GM19240 (cell line): ENCODE measurements around the gene CD9.
"Not testable (repeated sequence)": the region's sequence is repeated elsewhere in the genome, so short reads cannot be mapped to it uniquely, and the experiment has no call there.

Experiments
- DNase-seq: peaks from one replicate; pipeline ENCODE4 v3.0.0; 2011; ENCODE audit warnings: low spot score; ENCODE audit not compliant: insufficient read length

Gene CD9

DNA sequence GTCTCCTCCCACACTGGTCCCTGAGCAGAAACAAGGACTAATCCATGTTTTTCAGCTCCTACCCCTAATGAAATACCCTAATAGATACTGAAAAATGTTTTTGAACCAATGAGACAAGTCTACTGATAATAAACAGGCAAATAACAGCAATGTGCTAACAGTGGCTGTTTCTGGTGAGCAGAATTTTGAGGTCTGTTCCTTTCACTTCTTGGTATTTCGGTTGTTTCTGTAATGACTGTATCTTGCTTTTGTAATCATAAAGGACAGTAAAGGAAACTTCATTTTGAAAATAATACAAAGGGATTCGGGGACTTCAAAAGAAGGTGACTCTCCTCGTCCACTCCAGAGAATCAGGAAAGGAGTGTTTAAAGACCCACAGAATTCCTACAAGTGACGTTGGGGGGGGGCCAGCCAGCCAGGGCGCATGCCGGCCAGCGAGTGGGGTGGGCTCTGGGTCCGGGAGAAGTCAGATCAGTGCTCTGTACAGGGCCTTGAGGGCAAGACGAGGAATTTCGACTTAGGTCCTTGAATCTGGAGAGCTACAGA is 1.1 kb upstream of the CD9 start:
- DNase-seq, result no peak

DNA sequence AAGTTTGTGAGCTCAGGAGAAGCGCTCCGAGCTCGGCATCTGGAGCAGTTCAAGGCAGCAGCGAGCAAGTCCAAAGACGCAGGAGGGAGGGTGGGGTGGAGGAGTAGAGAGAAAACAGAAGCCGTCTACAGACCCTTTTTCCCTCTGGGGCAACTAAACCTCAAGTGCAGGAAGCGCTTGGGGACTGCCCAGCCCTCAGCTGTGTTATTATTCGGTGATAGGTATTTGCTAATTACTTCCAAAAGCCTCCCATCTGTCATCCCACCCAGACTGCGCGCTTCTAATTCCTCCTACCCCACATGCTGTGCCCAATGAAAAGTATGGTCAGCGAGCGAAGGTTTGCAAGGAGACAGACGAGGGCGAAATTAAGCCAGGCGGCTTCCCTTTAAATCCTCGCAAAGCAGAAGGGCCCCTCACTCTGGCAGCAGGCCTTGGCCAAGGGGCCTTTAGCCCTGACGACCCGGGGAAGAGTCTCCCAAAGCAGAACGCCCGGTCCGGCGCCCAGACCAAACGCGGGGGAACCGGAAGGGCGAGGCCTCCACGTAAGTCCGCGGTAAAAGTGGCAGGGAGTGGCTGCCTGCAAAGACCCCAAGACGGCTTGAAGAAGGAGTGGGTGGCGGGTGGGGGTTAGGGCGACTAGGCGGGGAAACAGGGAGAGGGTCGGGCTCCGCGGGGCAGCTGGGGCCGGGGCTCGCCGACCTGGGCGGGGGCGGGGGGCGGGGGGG is 507 bp upstream of the CD9 start:
- DNase-seq, result no peak

DNA sequence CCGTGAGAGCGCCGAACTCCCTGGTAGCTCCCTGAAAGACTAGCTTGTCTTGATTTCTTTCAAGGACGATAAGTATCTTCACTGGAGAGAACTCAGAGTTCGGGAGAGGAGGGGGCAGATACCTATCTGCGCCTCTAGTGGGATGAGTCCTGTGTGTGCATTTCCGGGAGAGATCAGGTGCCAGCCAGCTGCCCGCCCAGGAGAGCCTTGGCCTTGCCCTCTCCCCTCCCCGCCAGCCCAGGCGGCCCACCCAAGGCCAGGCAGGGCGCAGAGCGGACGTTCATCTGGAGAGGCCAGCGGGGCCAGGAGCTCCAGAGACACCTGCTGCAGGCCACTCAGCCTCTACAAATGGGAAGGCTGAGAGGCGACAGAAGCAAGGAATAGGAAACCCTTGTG is 1.0 kb downstream of the CD9 start:
- no peak for DNase-seq

DNA sequence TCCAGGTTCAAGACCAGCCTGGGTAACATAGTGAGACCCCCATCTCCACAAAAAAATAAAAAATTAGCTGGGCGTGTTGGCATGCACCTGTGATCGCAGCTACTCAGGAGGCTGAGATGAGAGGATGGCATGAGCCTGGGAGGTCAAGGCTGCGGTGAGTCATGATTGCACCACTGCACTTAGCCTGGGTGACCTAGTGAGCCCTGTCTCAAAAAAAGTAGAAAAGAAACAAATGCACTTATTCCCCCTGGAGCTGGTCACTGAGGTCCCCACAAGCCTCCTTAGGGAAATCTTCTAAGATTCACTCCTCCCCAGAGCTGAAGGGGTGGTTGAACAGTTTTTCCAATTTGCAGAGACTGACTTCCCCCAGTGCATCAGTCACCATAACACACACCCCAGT is 1.6 kb downstream of the CD9 start:
- no peak for DNase-seq

DNA sequence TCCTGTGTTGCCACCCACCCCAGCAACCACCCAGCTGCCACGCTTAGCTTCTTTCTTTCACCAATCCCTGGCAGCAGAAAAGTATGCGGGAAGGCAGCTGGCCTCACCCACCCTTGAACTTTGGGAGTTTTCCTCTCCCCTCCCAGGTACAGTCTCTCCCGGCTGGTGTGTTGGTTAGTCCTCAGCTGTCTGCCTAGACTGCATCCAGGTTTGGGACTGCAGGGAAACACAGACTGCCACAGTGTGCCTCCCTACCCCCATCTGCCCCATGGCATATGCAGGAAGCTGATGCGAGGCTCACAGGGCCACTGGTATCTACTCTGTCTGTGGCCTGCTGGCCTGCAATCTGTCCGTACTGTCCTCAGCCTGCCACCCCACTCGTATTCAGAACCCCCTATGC is 2.1 kb downstream of the CD9 start:
- DNase-seq, result no peak

DNA sequence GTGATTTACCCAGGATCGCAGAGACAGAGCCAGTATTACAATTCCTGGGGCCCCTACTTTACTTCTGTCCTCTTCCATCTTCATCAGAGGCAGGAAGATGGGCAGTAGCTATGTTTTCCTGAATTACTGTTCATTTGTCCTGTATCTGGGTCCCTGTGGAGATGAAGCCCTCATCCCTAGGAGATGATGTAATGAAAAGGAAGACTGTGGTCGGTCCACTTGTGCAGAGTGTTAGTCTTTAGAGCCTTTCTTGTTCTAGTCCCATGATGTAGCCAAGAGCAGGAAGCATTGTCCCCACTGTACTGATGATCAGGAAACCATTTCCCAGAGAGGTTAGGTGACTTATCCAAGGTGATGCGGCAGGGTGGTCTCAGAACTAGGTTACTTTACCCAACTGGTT is 2.6 kb downstream of the CD9 start:
- DNase-seq, result no peak

DNA sequence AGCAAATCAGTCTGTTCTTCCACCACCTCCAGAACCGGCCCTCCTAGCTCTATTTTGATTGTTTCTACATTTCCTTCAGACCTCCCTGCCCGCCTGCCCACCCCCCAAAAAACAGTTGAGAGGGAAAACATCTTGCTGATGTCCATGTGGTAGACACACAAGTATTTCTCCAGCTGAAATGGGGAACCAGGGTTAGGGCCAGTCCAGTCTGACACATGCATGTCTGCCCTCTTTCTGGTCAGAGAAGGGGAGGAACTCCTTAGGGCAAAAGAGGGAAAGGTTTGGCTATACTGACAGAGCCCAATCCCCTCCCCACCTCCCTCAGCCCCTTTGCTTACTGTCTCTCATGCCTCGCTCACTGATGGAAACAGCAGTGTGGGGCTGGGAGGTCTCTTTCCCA is 3.4 kb downstream of the CD9 start:
- no peak for DNase-seq

DNA sequence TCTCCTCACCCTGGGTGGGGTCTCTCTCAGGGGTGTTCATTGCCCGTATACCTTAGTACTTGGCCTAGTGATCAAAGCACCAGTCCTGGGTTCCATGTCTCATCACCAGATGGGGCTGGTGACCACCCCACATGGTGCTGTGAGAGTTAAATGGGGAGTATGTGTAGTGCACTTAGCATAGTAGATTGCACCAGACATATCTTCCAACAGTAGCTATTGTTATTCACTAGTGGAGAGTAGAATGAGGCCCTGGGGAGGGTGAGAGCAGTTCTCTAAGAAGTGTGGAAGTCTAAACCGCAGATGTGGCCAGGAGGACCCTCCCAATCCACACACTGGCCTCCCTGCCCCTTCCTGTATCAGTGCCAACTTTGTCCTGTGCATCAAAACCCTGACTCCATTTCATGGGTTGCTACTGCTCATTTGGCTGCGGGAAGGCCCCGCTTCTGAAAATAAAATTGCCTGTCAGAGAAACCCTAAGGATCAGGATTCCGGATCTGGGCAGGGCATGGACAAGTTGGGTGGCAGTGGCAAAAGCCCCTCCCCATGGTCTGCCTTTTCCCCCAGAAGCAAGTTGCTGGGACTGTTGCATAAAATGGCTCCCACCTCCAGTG is 4.4 kb downstream of the CD9 start:
- DNase-seq, result no peak

DNA sequence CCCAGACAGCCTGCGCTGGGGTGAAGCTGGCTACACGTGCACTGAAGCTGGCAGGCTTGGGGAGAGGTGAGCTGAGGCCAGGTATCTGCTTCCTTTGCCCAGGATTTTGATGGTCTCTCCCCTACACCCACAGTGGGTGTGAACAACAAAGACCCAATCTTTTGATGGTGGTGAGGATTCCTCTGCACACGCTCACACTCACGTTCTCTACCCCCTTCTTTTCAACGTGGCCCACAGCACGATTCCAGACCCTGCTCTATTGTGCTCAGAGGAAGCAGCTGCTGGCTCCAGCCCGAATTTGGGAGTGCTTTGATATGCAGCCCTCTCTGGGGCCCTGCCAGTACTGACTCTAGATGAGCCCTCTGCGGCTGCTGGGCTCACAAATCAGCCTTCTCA is 4.9 kb downstream of the CD9 start:
- no peak for DNase-seq

DNA sequence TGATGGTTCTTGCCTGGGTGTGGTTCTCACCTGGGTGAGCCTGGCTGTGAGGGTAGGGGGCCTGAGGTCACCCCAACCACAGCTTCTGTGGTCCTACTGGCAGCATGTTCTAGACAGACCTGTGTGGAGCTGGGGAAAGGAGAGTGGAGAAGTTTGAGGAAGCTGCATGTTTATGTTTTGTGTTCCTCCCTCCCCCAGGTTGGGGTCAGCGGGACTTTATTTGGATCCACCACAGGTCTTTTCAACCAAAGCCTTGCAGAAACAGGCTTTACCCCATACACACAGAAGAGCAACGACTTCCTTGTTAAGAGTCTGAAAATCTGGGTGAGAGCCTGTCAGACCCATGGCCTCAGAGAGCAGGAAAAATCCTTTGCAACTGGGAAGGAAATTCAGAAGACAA is 5.6 kb downstream of the CD9 start:
- DNase-seq, result no peak

DNA sequence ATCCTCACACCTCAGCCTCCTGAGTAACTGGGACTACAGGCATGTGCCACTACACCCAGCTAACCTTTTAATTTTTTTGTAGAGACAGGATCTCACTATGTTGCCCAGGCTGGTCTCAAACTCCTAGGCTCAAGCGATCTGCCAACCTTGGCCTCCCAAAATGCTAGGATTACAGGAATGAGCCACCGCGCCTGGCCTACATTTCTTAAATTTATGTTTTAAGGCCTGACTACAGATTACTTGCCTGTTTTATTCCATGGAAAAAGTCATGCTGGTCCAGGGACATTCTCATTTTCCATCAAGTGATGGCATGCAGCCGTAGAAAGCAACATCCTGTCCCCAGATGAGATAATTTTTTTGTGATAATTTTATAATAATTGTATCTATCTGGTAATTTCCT is 6.1 kb downstream of the CD9 start:
- DNase-seq, result no peak

DNA sequence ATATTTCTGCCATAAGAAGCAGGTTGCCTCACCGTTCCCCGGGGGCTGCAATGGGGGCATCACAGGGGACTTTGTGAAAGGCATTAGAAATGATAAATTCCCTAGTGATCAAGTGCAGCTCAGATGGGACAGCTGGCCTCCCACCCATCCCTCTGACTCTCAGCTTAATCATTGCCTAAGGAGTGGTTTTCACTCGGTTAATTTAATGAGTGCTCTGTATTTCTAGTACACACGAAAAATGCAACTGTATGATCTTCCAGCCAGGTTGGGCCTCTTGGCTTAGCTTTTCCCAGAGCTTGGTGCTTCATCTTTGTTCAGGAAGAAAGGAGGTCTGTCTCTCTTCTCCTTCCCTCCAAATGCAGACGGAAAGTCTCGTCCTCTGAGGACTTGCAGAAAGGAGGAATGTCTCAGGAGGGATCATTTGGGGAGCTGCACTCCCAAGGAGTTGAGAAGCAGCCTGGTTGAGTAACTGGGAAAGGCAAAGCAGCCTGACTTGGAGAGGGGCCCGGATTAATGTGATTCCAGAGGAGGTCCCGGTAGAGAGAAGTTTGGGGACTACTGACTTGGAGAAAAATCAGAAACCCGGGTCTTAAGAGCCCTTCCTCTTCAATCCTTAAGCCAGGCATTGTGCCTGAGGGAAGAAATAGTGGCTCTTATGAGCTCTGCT is 7.2 kb downstream of the CD9 start:
- no peak for DNase-seq

DNA sequence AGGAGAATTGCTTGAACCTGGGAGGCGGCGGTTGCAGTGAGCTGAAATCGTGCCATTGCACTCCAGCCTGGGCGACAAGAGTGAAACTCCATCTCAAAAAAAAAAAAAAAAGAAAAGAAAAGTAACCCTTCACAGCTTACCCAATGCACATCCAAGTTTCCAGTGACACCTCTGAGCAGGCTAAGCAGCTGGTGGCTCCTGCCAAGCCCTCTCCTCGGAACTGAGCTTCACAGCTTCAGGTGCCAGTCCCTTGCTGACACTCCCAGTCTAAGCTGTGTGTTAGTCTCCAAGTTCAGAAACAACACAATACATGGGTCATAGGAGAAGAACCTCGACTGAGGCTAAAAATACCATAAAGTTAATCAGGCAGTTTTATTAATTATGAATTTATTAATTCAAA is 7.9 kb downstream of the CD9 start:
- no peak for DNase-seq

DNA sequence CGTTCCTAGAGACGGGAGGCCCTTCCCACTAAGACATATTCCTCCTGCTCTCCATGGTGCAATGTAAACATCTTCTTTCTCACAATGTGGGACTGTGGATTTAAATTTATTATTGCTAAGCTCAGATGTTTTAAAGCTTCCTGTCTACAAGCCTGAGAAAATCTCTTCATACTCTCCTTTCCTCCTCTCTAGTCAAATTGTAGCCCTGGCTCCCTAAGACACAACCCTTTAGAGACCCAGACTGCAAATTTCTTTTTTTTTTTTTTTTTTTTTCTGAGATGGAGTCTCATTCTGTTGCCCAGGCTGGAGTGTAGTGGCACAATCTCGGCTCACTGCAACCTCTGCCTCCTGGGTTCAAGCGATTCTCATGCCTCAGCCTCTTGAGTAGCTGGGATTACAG is 9.2 kb downstream of the CD9 start:
- not testable (repeated sequence) for DNase-seq

DNA sequence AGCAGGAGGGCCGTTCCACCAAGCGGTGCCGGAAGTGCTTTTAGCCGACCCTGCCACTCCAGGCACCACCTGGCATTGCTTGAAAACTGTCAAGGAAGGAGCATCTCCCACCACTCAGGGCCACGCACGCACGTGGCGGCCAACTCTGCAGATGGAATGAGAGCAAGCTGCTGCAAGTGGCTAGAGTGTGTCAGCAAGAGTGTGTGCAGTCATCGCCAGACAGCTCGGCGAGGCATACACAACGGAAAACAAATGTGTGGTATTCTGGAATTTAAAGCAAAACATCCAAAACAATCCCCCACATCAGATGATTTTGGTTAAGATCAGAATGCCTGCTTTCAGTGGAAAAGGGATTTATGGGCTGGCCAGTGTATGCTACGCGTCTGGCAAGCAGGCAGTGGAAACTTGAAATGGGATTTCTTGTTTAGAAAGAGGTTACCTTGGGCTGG is 11.2 kb downstream of the CD9 start:
- DNase-seq, result no peak

DNA sequence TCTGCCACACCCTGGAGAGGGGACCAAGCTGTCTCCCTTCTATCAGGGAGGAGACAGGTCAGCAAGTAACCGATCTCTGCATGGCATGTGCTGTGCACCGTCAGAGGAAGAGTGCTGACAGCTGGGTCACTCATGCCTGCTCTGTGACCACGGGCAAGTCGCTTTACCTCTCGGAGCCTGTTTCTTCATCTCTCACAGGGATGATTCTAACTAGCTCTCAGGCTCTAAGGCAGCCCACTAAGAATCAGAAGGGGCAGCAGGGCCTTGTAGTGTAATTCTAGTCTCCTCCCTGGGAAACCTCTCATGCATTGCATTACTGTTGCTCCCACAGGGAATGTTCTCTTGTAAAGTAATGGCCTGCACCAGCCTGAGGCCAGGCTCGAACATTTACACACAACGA is 11.9 kb downstream of the CD9 start:
- no peak for DNase-seq

DNA sequence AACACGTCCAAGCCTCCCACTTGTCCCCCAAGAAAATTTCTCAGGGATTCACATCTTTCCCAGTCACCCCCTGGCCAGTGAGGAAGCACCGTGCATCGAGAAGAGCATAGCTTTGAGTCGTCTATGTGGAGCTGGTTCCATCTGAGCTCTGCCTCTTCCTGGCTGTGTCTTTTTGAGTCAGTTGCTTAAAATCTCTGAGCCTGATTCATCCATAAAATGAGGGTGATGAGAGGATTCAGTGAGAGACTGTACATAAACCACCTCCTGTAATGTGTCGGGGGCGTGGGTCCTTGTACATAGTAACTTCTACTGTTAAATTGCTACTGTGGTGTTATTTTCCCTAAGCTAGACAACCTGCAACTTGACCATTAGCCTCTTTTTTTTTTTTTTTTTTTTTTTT is 13.8 kb downstream of the CD9 start:
- DNase-seq, result no peak

DNA sequence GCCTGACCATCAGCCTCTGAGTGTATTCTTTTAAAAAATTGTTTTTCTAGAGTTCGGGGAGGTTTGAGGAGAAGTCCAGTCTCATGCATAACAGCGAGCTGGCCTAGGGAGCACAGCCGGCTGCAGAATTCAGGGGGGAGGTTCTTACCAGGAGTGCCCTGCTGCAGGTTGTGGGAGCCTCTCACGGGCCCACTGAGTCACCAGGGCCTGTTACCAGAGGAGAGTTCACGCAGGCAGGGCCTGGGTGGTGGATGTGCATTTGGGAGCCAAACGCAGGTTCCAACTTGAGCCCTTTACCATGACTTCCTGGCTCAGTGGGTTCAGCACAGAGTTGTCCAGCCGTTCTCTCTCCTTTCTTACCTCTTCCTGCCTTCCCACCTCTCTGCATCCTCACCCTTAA is 14.4 kb downstream of the CD9 start:
- no peak for DNase-seq

DNA sequence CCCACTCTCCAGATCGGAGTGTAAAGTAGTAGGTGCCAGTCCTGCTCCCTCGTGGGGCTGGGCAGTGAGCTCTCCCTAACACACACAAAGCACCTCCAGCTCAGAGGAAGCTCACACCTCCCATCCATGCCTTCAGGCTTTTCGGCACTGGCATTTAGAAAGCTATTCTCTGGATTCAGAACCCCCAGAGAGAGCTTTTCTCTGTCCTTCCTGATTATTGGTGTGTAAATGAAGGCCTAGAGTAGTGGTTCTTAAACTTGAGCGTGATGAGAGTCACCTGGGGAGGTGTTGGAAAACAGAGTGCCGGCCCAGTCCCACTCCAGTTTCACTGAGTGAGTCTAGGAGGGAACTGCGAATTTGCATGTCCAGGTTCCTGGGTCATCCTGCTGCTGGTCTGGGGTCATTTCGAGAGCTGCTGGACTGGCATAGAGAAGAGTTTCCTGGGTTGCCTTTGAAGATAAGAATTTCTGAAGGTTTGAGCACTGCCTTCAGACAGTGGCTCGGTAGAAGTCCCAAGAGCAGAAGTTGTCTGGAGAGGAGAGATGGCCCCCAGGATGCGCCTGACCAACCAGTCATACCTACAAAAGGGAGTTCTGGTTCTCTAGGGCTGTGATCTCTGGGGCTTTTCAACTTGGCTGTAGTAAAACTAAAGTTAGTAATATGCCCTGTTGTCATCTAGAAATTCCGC is 15.1 kb downstream of the CD9 start:
- DNase-seq, result no peak

DNA sequence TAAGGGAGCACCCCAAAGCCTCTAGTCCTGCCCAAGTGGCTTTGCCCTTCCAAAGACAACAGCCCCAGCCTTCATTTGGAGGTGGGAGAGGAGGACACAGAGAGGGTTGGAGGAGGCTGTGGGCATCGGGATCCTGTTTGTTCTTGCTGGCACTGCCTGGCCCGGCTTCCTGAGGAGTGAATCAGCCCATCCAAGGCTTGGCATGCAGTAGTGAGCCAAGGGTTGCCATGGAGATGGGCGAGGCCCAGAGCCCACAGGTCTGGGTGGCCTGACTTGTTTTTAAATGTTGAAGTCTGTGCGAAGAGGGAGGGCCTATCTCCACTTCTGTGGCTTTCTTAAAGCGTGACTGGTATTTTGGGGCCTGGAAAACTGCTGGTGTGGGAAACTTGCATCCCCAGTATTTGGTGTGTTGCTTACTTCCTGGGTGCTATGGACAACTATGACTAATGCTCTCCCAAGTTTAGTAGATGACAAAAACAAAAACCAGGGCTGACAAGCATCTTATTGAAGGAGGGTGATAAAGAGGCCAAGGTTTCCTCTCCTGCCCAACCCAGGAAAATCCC is 15.8 kb downstream of the CD9 start:
- no peak for DNase-seq

DNA sequence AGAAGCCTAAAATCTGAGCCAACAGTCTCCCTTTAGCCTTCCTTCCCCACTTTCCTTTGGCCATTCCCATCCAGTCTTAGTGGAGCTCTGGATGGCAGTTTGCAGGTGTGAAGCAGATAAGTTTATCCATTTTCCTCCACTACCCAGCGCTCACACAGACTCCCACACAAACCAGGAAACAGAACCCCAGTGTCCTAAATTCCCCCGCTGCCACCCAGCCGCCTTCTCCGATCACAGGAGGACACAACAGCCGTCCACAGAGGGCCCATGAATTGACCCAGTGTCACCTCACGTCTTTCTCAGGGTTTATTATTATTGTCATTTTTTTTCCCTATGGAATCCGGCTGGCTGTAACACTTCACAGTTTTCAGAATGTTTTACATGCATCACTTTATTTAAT is 16.4 kb downstream of the CD9 start:
- no peak for DNase-seq
